ENCODE measurements around the gene SLC15A3.

GRCh38 chr11:60900673-60901404, 51.1 kb downstream of the SLC15A3 start:
- no peak for TF ChIP-seq POLR2A (IDR thresholded peaks at IDR 0.05)
- TF ChIP-seq CTCF (IDR thresholded peaks at IDR 0.05) = no peak
